Neural crest cell (in vitro differentiated cells): ENCODE data around the gene RALBP1. TPM values are rescaled to one million over a fixed set of nuclear protein-coding genes. Genes with fewer than 3 reads are reported as not detected.
"Not testable (repeated sequence)": the region's sequence is repeated elsewhere in the genome, so short reads cannot be mapped to it uniquely, and the experiment has no call there.

ENCODE experiments used
- DNase-seq: peaks from one replicate; pipeline ENCODE4 v3.0.0; 2021; ENCODE audit warnings: low read depth, mixed read lengths, low spot score
- H3K27ac Mint-ChIP-seq: one replicate; pipeline ENCODE4 v1.8.0; 2021; ENCODE audit warnings: mild to moderate bottlenecking, mixed read lengths; ENCODE audit not compliant: unreplicated experiment
- H3K27me3 Mint-ChIP-seq: 2 replicates; pipeline ENCODE4 v1.8.0; 2021; ENCODE audit warnings: low read depth, mild to moderate bottlenecking, mixed read lengths
- H3K36me3 Mint-ChIP-seq: 2 replicates; pipeline ENCODE4 v1.8.0; 2021; ENCODE audit warnings: low read depth, mild to moderate bottlenecking, mixed read lengths
- H3K4me1 Mint-ChIP-seq: 2 replicates; pipeline ENCODE4 v1.8.0; 2021; ENCODE audit warnings: mixed read lengths
- H3K4me3 Mint-ChIP-seq: one replicate; pipeline ENCODE4 v1.8.0; 2021; ENCODE audit warnings: mild to moderate bottlenecking, mixed read lengths
- H3K9me3 Mint-ChIP-seq: 2 replicates; pipeline ENCODE4 v1.8.0; 2021; ENCODE audit warnings: mixed read lengths
- CTCF ChIP-seq: fragments of 200-600 bp; sonication (generic); conservative IDR thresholded peaks from 2 replicates; pipeline ENCODE4 v1.5.0; 2021; ENCODE audit warnings: antibody characterized with exemption, mild to moderate bottlenecking
- total RNA-seq: library from RNA; stranded (reverse); gene quantifications from 2 replicates; pipeline ENCODE4 v1.2.1, GENCODE V29; 2021

Gene RALBP1
- total RNA-seq, 1 donor from 2014 or later, result 47.0 TPM

DNA sequence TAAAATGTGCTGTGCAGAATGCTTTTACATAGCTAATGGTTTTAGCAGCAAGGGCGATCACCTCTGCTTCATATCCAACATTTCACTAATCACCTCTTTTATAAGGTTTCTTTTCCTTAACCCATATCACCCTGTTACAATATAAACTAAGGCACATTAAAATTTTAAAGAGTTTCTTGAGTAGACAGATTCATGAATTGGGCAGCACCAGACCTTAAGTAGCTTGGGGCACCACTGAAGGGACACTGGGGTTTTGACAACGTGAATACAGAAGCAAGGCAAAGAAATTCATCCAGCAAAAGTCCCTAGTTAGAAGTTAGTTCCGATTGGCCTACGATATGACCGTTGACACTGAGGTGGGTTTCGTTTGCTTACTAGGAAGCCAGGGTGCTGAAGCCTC lies 44.0 kb upstream of the RALBP1 start:
- peaks cover 36% of the 10 kb centered on the region for H3K4me1 Mint-ChIP-seq
- H3K27ac Mint-ChIP-seq, result no peak overlapping the region
- H3K36me3 Mint-ChIP-seq, result no peaks in the 10 kb centered on the region
- DNase-seq, result no peak
- H3K27me3 Mint-ChIP-seq, result no peaks in the 10 kb centered on the region
- TF ChIP-seq CTCF, result no peak
- no peak overlapping the region for H3K4me3 Mint-ChIP-seq
- peaks cover 10% of the 10 kb centered on the region for H3K9me3 Mint-ChIP-seq

DNA sequence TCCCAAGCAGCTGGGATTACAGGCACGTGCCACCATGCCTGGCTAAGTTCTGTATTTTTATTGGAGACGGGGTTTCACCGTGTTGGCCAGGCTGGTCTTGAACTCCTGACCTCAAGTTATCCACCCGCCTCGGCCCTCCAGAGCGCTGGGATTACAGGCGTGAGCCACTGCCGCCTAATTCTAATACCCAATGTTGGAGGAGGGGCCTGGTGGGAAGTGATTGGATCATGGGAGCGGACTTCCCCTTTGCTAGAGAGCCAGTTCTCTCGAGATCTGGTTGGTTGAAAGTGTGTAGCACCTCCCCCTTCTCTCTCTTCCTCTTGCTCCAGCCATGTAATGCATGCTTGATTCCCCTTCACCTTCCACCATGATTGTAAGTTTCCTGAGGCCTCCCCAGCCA lies 42.2 kb upstream of the RALBP1 start:
- H3K9me3 Mint-ChIP-seq, H3K4me3 Mint-ChIP-seq, DNase-seq, H3K27me3 Mint-ChIP-seq, H3K36me3 Mint-ChIP-seq: not testable (repeated sequence)
- H3K27ac Mint-ChIP-seq, result peak overlapping the region; percentile 84
- H3K4me1 Mint-ChIP-seq, result peaks cover 38% of the 10 kb centered on the region

- TF ChIP-seq CTCF, result no peak
- no peak for DNase-seq
- H3K36me3 Mint-ChIP-seq, result no peaks in the 10 kb centered on the region
- H3K27me3 Mint-ChIP-seq, result no peaks in the 10 kb centered on the region
- peaks cover 7% of the 10 kb centered on the region for H3K9me3 Mint-ChIP-seq
- peaks cover 38% of the 10 kb centered on the region for H3K4me1 Mint-ChIP-seq
- H3K27ac Mint-ChIP-seq, result peak overlapping the region; percentile 98
- H3K4me3 Mint-ChIP-seq, result peak overlapping the region; percentile 65
Measured at GRCh38 chr18:9433671-9434121, 41.6 kb upstream of the RALBP1 start.

GRCh38 chr18:9434122-9434701 lies 41.1 kb upstream of the RALBP1 start:
- H3K27ac Mint-ChIP-seq, result peak overlapping the region; percentile 98
- H3K4me3 Mint-ChIP-seq, result peak overlapping the region; percentile 65
- H3K9me3 Mint-ChIP-seq, result peaks cover 7% of the 10 kb centered on the region
- peak; percentile 48 for DNase-seq
- peaks cover 38% of the 10 kb centered on the region for H3K4me1 Mint-ChIP-seq
- TF ChIP-seq CTCF, result no peak
- H3K27me3 Mint-ChIP-seq, result no peaks in the 10 kb centered on the region
- H3K36me3 Mint-ChIP-seq, result no peaks in the 10 kb centered on the region

DNA sequence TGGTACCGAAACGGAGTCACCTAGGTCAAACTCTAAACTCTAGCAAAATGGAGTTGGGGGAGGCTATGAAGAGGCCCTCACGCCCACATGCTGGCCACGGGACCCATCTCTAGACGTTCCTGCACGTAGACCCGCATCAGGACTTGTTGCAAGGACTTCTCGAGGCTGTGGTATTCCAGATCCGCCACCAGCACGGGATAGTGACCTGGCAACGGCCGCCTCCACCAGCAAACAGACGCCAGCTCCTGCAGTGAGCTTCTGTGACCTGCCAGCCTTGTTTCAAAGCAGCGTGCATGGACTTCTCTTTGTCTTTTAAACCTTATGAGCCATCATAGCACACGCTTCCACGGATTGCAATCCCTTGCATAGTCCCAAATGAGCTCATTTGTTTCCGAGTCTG lies 40.3 kb upstream of the RALBP1 start:
- peak overlapping the region; percentile 98 for H3K27ac Mint-ChIP-seq
- peaks cover 7% of the 10 kb centered on the region for H3K9me3 Mint-ChIP-seq
- no peak overlapping the region for H3K4me3 Mint-ChIP-seq
- no peak for TF ChIP-seq CTCF
- no peaks in the 10 kb centered on the region for H3K36me3 Mint-ChIP-seq
- no peaks in the 10 kb centered on the region for H3K27me3 Mint-ChIP-seq
- peaks cover 38% of the 10 kb centered on the region for H3K4me1 Mint-ChIP-seq
- DNase-seq, result no peak

GRCh38 chr18:9436206-9436929 lies 38.9 kb upstream of the RALBP1 start:
- H3K9me3 Mint-ChIP-seq, result peaks cover 2% of the 10 kb centered on the region
- no peak for DNase-seq
- H3K27me3 Mint-ChIP-seq, result no peaks in the 10 kb centered on the region
- peak overlapping the region; percentile 72 for H3K27ac Mint-ChIP-seq
- peaks cover 38% of the 10 kb centered on the region for H3K4me1 Mint-ChIP-seq
- TF ChIP-seq CTCF, result no peak
- no peaks in the 10 kb centered on the region for H3K36me3 Mint-ChIP-seq
- no peak overlapping the region for H3K4me3 Mint-ChIP-seq
